ENCODE results near the gene FAM83B.
"Not testable (repeated sequence)": the region's sequence is repeated elsewhere in the genome, so short reads cannot be mapped to it uniquely, and the experiment has no call there.

FAM83B gene, protein sequence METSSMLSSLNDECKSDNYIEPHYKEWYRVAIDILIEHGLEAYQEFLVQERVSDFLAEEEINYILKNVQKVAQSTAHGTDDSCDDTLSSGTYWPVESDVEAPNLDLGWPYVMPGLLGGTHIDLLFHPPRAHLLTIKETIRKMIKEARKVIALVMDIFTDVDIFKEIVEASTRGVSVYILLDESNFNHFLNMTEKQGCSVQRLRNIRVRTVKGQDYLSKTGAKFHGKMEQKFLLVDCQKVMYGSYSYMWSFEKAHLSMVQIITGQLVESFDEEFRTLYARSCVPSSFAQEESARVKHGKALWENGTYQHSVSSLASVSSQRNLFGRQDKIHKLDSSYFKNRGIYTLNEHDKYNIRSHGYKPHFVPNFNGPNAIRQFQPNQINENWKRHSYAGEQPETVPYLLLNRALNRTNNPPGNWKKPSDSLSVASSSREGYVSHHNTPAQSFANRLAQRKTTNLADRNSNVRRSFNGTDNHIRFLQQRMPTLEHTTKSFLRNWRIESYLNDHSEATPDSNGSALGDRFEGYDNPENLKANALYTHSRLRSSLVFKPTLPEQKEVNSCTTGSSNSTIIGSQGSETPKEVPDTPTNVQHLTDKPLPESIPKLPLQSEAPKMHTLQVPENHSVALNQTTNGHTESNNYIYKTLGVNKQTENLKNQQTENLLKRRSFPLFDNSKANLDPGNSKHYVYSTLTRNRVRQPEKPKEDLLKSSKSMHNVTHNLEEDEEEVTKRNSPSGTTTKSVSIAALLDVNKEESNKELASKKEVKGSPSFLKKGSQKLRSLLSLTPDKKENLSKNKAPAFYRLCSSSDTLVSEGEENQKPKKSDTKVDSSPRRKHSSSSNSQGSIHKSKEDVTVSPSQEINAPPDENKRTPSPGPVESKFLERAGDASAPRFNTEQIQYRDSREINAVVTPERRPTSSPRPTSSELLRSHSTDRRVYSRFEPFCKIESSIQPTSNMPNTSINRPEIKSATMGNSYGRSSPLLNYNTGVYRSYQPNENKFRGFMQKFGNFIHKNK

GRCh38 chr6:54846243-54846856, at the start of gene FAM83B:
Gene FAM83B (plus strand): TSS chr6:54846771. CDS start chr6:54870247, 23,476 bp downstream.
- DNase-seq (ENCODE audit: low read depth), result no peak
- TF ChIP-seq, protein P1, sequence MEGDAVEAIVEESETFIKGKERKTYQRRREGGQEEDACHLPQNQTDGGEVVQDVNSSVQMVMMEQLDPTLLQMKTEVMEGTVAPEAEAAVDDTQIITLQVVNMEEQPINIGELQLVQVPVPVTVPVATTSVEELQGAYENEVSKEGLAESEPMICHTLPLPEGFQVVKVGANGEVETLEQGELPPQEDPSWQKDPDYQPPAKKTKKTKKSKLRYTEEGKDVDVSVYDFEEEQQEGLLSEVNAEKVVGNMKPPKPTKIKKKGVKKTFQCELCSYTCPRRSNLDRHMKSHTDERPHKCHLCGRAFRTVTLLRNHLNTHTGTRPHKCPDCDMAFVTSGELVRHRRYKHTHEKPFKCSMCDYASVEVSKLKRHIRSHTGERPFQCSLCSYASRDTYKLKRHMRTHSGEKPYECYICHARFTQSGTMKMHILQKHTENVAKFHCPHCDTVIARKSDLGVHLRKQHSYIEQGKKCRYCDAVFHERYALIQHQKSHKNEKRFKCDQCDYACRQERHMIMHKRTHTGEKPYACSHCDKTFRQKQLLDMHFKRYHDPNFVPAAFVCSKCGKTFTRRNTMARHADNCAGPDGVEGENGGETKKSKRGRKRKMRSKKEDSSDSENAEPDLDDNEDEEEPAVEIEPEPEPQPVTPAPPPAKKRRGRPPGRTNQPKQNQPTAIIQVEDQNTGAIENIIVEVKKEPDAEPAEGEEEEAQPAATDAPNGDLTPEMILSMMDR (IDR thresholded peaks at IDR 0.05; ENCODE audit: low read length, missing control alignments), result no peak
- peak within 1 kb of the TSS; percentile 40 for H3K4me3 ChIP-seq (replicated peaks; ENCODE audit: low read depth, low read length)

- H3K4me3 ChIP-seq (replicated peaks; ENCODE audit: low read depth, low read length); DNase-seq (ENCODE audit: low read depth): not testable (repeated sequence)
Observed at GRCh38 chr6:54796918-54797317, 49.7 kb upstream of the FAM83B start.

DNA sequence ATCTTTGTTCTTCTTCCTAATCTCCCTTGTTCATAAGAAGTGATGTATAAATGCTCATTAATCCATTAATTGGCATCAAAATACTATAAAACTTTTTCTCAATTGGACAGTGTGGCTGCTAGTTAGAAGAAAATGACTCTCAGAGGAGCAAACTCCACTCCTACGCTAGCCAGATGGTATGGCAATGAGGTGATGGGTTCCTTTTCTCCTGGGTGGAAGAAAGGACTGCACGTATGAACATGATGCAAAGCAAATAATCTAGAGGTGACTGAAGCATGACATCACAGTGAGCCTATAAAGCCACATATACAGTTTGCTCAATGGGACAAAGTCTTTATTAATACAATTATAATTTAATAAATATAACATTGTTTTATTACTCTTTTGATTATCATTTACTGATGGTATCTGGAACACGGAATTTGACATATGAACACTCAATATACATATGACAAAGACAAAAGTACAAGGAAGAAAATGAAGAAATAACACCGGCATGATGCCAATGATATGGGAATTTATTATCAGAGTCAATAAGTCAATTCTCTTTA, 46.4 kb upstream of the FAM83B start:
- TF ChIP-seq, protein P1 (IDR thresholded peaks at IDR 0.05; ENCODE audit: low read length, missing control alignments), result no peak
- H3K4me3 ChIP-seq (replicated peaks; ENCODE audit: low read depth, low read length), result no peak overlapping the region
- DNase-seq (ENCODE audit: low read depth), result no peak

GRCh38 chr6:54801244-54801643, 45.3 kb upstream of the FAM83B start:
- TF ChIP-seq, protein P1 (IDR thresholded peaks at IDR 0.05; ENCODE audit: low read length, missing control alignments), result no peak

DNA sequence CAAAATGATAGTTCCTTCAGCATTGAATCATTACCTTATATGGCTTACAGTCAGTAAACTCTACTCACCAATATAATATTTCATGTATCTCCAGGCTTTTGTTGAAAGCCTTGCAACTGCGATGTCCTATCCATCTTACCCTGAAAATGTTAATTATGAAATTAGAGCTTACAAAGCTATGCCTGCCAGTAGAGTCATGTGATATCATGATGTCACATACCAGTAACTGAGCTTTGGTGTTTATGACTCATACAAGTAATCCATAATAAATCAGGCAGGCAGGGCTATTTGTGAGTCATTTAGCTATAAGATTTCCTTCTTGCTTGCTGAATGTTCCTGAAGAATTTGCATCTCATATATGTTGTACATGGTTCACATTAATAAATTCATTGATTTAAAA, 44.9 kb upstream of the FAM83B start:
- TF ChIP-seq, protein P1 (IDR thresholded peaks at IDR 0.05; ENCODE audit: low read length, missing control alignments), result no peak
- DNase-seq (ENCODE audit: low read depth), result peak; percentile 43
- no peak overlapping the region for H3K4me3 ChIP-seq (replicated peaks; ENCODE audit: low read depth, low read length)

More at GRCh38 chr6:54801244-54801643, 45.3 kb upstream of the FAM83B start:
- DNase-seq (ENCODE audit: low read depth), result no peak
- no peak overlapping the region for H3K4me3 ChIP-seq (replicated peaks; ENCODE audit: low read depth, low read length)

DNA sequence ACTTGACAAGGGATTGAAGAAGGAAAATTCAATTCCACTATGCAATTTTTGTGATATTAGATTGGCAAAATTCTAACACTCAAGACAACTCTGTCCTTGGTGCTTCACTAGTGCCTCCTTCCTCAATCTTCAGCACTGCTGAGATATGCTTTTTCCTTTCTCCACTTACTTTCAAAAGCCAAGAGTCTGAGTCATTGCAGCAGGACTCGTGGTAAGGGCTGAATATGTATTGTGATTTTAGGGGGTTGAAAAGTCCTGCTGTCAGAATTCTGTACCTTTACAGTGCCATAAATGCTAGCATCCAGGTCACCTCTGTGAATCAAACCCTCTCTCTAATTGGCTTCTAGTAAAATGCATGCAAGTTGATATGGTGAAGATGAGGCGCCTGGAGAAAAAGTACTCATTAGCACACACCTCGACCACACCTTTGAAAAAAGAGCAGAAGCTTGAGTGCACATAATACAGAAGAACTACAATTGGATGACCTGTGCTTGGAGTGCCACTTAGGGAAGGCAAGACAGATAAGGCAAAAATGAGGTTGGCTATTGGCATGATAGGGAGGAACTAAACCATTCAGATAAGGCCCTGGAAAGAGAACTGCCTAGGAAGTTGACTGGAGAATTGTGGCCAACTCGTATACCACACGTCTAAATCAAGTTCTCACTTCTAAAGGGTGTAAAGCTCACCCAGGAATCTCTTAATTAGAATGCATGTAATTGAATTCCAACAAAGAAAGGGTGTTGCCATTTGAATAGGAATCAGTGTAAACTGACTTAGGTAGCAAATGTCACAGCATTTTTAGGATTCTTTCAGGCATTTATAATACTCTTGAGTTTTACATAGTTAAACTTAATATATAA, 43.6 kb upstream of the FAM83B start:
- TF ChIP-seq, protein P1 (IDR thresholded peaks at IDR 0.05; ENCODE audit: low read length, missing control alignments), result no peak
- DNase-seq (ENCODE audit: low read depth), result peak; percentile 36
- no peak overlapping the region for H3K4me3 ChIP-seq (replicated peaks; ENCODE audit: low read depth, low read length)
